Measurements from ENCODE around the gene GPR176.

The GPR176 gene

DNA sequence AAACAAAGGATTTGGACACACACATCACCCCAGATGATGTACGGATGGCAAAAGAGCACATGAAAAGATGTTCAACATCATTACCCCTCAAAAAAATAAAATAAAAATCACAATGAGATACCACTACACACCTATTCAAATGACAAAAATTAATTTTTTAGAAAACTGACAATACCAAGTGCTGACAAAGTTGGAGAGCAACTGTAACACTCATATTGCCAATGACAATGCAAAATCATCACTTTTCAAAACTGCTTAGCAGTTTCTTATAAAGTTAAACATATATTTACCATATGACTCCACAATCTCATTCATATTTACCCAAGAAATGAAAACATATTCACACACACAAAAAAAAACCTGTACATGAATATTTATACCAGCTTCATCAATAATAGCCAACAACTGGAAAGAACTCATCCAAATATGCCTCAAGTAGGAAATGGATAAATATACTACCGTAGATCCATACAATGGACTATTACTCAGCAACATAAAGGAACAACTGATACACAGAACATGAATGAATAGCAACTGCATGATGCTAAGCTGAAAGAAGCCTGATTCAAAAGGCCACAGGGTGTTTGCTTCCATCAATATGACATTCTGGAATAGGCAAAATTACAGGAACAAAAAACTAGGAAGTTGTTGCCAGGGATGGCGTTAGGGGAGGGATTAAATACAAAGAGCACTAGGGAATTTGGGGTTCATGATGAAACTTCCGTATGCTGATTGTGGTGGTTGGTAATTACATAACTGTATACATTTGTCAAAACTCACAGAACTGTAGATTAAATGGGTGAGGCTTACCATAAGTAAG lies 138.7 kb downstream of the GPR176 start:
- DNase-seq: no peak

DNA sequence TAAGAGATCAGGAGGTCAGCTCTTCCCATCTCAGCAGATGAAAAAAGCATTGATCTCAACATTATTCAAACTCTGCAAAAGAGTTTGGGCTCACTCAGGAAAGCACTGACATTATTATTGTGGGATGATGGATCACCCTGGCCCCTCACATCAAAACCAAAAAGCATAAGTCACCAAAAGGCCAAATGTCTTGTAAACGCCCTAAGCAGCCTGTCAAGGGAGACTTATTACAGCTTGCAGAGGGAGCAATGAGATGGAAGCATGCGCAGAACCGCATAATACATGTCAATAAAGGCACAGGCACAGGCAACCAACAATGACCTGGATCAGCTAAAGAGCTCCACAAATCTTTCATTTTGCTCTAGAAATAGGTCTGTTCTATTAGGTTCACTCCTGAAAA lies 142.0 kb downstream of the GPR176 start:
- peak; percentile 36 for DNase-seq

DNA sequence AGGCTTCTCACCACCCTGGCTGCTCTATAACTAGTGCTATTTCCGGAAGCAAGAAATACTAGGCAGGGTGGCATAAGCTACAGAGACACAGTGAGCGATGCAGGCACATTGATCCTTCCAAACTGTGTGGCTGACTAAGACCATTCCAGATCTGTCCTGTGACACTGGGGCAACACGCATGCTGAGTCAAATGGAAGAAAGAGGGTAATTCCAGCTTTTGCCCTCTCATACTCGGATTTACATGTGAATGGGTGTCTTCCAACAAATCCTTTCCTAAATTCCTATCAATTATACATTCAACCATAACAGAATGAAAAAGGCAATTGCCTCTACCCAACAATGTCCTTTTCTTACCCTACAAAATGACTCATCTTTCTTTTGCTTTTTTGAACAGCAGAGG lies 142.6 kb downstream of the GPR176 start:
- no peak for DNase-seq

DNA sequence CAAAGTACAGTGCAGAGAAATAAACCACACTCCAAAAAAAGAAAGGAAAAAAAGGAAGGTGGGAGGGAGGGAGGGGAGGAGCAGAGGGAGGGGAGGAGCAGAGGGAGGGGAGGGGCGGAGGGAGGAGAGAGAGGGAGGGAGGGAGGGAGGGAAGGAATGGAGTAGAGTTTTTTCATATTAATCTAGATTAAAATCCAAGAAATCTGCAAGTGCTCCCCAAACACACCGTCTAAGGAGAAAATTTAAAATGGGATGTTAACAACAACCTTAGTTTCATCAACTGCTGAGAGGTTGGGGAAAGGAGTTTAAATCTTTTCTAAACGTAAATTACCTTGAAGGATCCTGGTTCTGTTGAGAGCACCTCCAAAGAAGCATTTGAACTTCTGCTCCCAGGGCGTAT lies 144.0 kb downstream of the GPR176 start:
- DNase-seq: no peak

DNA sequence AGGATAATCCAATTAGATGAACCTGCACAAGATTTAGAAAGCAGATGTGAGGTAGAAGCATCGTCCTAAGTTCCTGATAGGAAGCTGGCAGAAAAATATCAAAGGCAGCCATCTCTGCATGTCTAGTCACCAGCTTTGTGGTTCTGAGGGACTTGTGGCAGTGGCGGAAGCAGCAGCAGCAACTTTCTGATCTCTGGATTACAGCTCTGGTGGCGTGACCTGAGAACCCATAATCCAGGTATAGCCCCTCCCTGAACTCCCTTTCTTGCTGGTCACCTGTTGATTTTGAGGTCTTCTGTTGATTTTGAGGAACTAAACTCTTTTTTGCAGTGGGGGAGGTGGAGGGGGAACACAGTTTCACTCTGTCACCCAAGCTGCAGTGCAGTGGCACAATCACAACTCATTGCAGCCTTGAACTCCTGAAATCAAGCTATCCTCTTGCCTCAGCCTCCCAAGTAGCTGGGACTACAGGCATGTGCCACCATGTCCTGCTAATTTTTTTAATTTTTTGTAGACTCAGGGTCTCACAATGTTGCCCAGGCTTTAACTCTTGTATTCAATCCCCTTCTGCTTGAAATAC lies 145.3 kb downstream of the GPR176 start:
- no peak for DNase-seq

DNA sequence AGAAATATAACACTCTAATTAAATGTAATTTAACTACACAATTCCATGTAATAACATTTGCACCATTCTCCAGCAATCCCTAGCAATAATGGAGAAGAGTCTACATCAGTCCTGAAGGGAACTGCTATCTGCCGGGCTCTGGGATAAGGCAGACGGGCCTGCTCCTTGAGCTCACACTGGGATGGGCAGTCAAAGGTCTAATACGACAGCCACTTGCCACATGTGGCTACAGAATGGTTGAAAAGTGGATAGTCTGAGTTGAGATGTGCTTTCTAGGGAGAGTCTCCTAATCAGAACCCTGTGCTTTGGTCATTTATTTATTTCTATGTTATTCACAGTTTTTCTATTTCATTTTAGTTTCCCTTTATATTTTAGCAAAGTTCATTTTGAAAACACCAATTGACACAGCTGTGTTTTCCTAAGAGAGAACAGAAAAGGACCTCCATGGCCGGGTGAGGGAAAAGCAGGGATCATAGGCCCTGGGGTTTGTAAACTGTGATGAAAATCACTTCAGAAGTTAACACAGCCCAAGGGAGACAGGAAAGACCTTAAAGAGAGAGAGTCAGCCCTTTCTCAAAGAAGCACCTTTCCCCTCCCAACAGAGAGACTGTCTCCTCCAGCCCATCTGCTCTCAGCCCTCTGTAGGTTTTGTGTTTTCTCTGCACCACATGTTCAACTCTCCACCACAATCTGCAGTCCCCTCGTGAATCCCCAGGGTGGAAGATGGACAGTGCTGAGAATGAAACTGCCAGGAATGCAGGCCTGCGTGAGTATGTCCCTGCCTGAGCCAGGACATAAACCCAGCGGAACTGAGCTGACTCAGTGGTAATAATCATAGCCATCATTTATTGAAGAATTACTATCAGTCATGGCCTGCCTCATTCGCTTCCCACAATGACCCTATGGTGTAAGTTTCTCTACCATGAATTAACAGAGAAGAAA lies 149.0 kb downstream of the GPR176 start:
- no peak for DNase-seq

DNA sequence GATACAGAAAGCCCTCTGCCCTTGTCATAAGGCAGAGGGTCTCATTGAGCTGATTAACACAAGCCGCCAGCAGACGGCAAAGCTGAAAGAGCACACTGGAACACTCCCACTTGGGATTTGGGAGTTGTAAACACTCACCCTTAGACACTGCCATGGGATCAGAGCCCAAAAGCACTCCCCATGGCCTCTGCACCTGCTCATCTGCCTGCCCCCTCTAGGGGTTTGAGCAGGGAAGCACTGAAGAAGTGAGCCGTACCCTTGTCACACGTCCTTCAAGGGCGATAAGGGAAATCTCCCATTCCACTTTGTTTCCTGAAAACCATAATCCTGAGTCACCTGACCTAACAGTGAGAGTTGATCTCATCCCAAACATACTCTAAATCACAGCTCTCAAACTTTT lies 152.1 kb downstream of the GPR176 start:
- no peak for DNase-seq

DNA sequence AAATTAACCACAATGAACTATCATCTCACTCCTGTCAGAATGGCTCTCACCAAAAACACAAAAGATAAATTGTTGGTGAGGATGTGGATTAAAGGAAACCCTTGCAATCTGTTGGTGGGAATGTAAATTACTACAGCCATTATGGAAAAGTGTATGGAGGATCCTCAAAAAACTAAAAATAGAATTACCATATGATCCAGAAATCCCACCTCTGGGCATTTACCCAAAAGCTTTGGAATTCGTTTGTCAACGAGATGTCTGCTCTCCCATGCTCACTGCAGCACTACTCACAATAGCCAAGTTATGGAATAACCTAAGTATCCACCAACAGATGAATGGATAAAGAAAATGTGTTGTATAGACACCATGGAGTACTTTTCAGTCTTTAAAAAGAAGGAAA lies 159.1 kb downstream of the GPR176 start:
- no peak for DNase-seq

DNA sequence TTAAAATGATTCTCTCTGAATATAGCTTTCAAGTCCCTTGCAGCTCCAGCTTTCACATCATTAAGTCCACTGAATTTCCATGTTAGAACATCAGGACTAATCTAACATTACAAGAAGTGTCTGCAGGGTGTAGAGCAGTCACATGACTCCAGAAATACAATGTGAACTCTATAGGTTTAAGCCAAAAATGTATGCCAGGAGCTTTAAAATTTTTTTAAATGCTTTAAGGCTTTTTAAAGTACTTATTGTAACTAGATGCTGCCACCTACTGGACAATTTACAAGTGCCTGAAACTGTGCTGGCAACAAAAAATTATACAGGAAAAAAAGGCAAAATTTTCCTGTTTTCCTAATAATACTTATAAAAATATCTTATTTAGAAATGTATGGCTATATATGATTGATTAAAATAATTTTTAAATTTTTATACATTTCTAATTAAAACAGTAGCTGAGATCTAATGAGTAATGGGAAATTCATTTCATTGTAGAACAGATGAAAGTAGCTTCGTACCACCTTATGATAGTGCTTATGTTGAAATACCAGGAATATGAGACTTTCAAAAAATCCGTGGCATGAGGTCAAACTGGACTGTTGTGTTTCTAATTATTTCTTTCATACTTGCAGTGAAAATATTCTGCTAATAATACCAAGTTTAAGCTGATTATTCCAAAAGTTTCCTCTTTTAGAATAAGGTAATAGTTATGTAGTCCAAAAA lies 163.1 kb downstream of the GPR176 start:
- peak; percentile 32 for DNase-seq

DNA sequence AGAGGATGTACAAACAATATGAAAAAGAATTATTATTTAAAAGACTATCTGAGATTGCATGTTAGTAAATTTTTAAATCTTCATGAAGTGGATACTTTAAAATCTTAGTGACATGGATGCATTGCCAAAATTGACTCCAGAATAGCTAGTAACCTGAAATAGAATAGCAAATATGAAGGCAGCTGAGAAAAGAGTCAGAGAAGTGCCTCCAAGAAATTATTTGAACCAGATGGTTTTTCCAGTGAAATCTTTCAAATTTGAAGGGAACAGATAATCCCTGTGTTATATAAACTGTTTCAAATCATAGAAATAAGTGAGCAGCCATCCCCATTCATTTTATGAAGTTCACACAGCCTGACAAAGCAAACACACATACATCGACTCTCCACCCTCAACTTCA lies 167.1 kb downstream of the GPR176 start:
- no peak for DNase-seq

DNA sequence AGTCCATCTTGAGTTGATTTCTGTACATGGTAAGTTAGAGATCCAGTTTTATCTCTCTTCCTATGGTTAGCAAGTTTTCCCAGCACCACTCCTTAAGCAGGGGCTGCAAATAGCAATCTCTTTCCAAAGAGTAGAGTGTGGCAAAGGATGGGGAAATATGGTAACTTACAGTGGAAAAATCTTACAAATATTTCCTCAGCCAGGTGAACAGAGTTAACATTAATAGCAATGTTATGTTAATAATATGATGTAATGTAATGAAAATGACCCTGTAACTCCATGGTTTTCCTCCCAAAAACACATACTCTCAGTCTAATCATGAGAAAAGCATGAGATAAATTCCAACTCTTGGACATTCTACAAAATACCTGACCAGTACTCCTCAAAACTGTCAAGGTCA lies 167.8 kb downstream of the GPR176 start:
- no peak for DNase-seq
